IMR-90 (cell line): ENCODE data around the gene MPV17. TPM values are rescaled to one million over a fixed set of nuclear protein-coding genes. Genes with fewer than 3 reads are reported as not detected.
"Not testable (repeated sequence)": the region's sequence is repeated elsewhere in the genome, so short reads cannot be mapped to it uniquely, and the experiment has no call there.

Experiments used
- ATAC-seq: fragments of 200-7000 bp; cut with Tn5 transposase; 2 replicates; pipeline ENCODE4 v1.9.1; 2020; ENCODE audit warnings: low read depth, mild to moderate bottlenecking, moderate library complexity
- BruUV-seq: library from RNA; stranded (reverse); fragments of 400-500 nt; replicated peaks from 2 replicates; lab custom pipeline; 2021; lab: Mats Ljungman, UMichigan
- CTCF ChIA-PET: fragments of 300-600 bp; formaldehyde crosslinking; extraction: SDS; loops from one replicate; lab custom pipeline; 2021; ENCODE audit warnings: antibody characterized with exemption; lab: Yijun Ruan, JAX
- POLR2A ChIA-PET: fragments of 300-600 bp; sonication (Branson Sonifier 250); formaldehyde crosslinking; loops from one replicate; lab custom pipeline; 2022; ENCODE audit warnings: antibody characterized with exemption; ENCODE audit not compliant: unreplicated experiment; lab: Charles Lee
- DNase-seq: peaks from one replicate; pipeline ENCODE4 v3.0.0; 2013
- H2AFZ ChIP-seq: replicated peaks from 2 replicates; pipeline ENCODE3; 2013; ENCODE audit warnings: low read length, mild to moderate bottlenecking; ENCODE audit not compliant: poor library complexity
- H2AK5ac ChIP-seq: 2 replicates; pipeline ENCODE4 v1.6.1; 2013; ENCODE audit warnings: low read depth, low read length, inconsistent platforms
- H2AK9ac ChIP-seq: replicated peaks from 2 replicates; pipeline ENCODE3; 2013; ENCODE audit warnings: mild to moderate bottlenecking, low read depth, low read length, moderate library complexity; ENCODE audit not compliant: poor library complexity
- H2BK120ac ChIP-seq: 2 replicates; pipeline ENCODE4 v1.6.1; 2013; ENCODE audit warnings: low read depth, low read length, inconsistent platforms
- H2BK15ac ChIP-seq: 3 replicates; pipeline ENCODE4 v1.6.1; 2013; ENCODE audit warnings: low read depth, low read length, inconsistent platforms
- H2BK20ac ChIP-seq: 2 replicates; pipeline ENCODE4 v1.6.1; 2013; ENCODE audit warnings: low read depth, mild to moderate bottlenecking, inconsistent platforms, low read length, moderate library complexity
- H2BK5ac ChIP-seq: 2 replicates; pipeline ENCODE4 v1.6.1; 2013; ENCODE audit warnings: mild to moderate bottlenecking, low read depth, low read length, inconsistent platforms; ENCODE audit not compliant: poor library complexity, severe bottlenecking
- H3K14ac ChIP-seq: replicated peaks from 2 replicates; pipeline ENCODE4 v1.6.1; 2013; ENCODE audit warnings: low read depth, low read length, inconsistent platforms
- H3K18ac ChIP-seq: 2 replicates; pipeline ENCODE4 v1.6.1; 2013; ENCODE audit warnings: low read depth, low read length, control low read depth
- H3K23ac ChIP-seq: 2 replicates; pipeline ENCODE4 v1.6.1; 2013; ENCODE audit warnings: low read depth, low read length, inconsistent platforms
- H3K27ac ChIP-seq: 2 replicates; pipeline ENCODE4 v1.5.1; 2013; ENCODE audit warnings: mild to moderate bottlenecking, control low read depth, low read length; ENCODE audit not compliant: insufficient read depth
- H3K27me3 ChIP-seq: 2 replicates; pipeline ENCODE4 v1.6.1; 2013; ENCODE audit warnings: low read length; ENCODE audit not compliant: control insufficient read depth, insufficient read depth
- H3K36me3 ChIP-seq: 2 replicates; pipeline ENCODE4 v1.6.1; 2013; ENCODE audit warnings: low read length, mixed read lengths; ENCODE audit not compliant: control insufficient read depth, insufficient read depth
- H3K4ac ChIP-seq: 2 replicates; pipeline ENCODE4 v1.6.1; 2013; ENCODE audit warnings: low read depth, low read length, inconsistent platforms
- H3K4me1 ChIP-seq: 2 replicates; pipeline ENCODE4 v1.6.1; 2013; ENCODE audit warnings: low read length, mixed read lengths; ENCODE audit not compliant: control insufficient read depth, insufficient read depth
- H3K4me2 ChIP-seq: 2 replicates; pipeline ENCODE4 v1.6.1; 2013; ENCODE audit warnings: low read depth, mild to moderate bottlenecking, control low read depth, low read length, moderate library complexity
- H3K4me3 ChIP-seq: 2 replicates; pipeline ENCODE4 v1.5.1; 2013; ENCODE audit warnings: low read depth, mild to moderate bottlenecking, control low read depth, low read length, moderate library complexity; ENCODE audit not compliant: insufficient read depth
- H3K56ac ChIP-seq: 2 replicates; pipeline ENCODE4 v1.6.1; 2013; ENCODE audit warnings: low read length, inconsistent platforms; ENCODE audit not compliant: insufficient read depth; ENCODE audit errors: extremely low read depth
- H3K79me1 ChIP-seq, 2 experiments: 2 replicates each; pipeline ENCODE4 v1.6.1; 2013; ENCODE audit warnings: low read length in 2 of 2, inconsistent platforms in 1 of 2, low read depth in 1 of 2
- H3K9ac ChIP-seq: 2 replicates; pipeline ENCODE4 v1.6.1; 2013; ENCODE audit warnings: low read depth, low read length, control low read depth
- H3K9me1 ChIP-seq: 2 replicates; pipeline ENCODE4 v1.6.1; 2013; ENCODE audit warnings: low read length, inconsistent platforms; ENCODE audit not compliant: insufficient read depth
- H3K9me3 ChIP-seq: 2 replicates; pipeline ENCODE4 v1.6.1; 2013; ENCODE audit warnings: low read length; ENCODE audit not compliant: control insufficient read depth, insufficient read depth
- H4K20me1 ChIP-seq: 2 replicates; pipeline ENCODE4 v1.6.1; 2013; ENCODE audit warnings: low read length, inconsistent platforms; ENCODE audit not compliant: insufficient read depth
- H4K5ac ChIP-seq: 2 replicates; pipeline ENCODE4 v1.6.1; 2013; ENCODE audit warnings: mild to moderate bottlenecking, low read depth, low read length, control low read depth
- H4K8ac ChIP-seq, 2 experiments: 2 replicates each; pipeline ENCODE4 v1.6.1; 2013; ENCODE audit warnings: low read depth in 2 of 2, low read length in 2 of 2, control low read depth in 1 of 2, inconsistent platforms in 1 of 2
- H4K91ac ChIP-seq: 2 replicates; pipeline ENCODE4 v1.6.1; 2013; ENCODE audit warnings: low read depth, low read length, inconsistent platforms; ENCODE audit not compliant: insufficient read depth
- WGBS, 2 experiments: methylation state at CpG; one replicate each; pipeline versions ENCODE4 v1.1.5 to v1.1.7; 2013; ENCODE audit warnings: missing lambda C conversion rate in 2 of 2; ENCODE audit not compliant: insufficient read length in 1 of 2; ENCODE audit errors: extremely low coverage in 2 of 2; 5-methylcytosine and 5-hydroxymethylcytosine counted together
- dilution Hi-C: fragments of 300-500 bp; cut with HindIII; formaldehyde crosslinking; loops from one replicate; pipeline ENCODE4 v1.14.3; 2018; ENCODE audit warnings: low sequenced_read_pairs; ENCODE audit not compliant: unreplicated experiment
- in situ Hi-C: fragments of 300-500 bp; cut with MboI; formaldehyde crosslinking; loops from 3 replicates; pipeline ENCODE4 v1.14.3; 2019; ENCODE audit warnings: low sequenced_read_pairs, inconsistent platforms, mixed read lengths
- intact Hi-C: fragments of 100-400 bp; cut with micrococcal nuclease; formaldehyde crosslinking; loops from 2 replicates; pipeline ENCODE4 v1.10.0; 2022
- polyA plus RNA-seq, 3 experiments: library from polyadenylated mRNA; depleted of rRNA; stranded (reverse); fragments of >200 nt; gene quantifications; 2 replicates each; pipeline ENCODE4 v1.2.3, GENCODE V29; 2012; ENCODE audit warnings: low replicate concordance in 1 of 3
- total RNA-seq: library from RNA; depleted of rRNA; stranded (reverse); fragments of >200 nt; gene quantifications from 2 replicates; pipeline ENCODE4 v1.2.3, GENCODE V29; 2012

The MPV17 gene
- total and polyA plus RNA-seq, 2 of the 4 experiments (the other 2 are of a cell fraction) = 70.4 to 160 TPM

- H4K8ac ChIP-seq, H3K27me3 ChIP-seq, in situ Hi-C loops, H2BK15ac ChIP-seq, H2BK20ac ChIP-seq, BruUV-seq, H3K56ac ChIP-seq, H4K91ac ChIP-seq, H3K4me2 ChIP-seq, H3K36me3 ChIP-seq, H2AK5ac ChIP-seq, H3K4me1 ChIP-seq, H3K14ac ChIP-seq, H3K4me3 ChIP-seq, H3K4ac ChIP-seq, H2AFZ ChIP-seq, H3K27ac ChIP-seq, H2AK9ac ChIP-seq, dilution Hi-C loops, H3K23ac ChIP-seq, H3K18ac ChIP-seq, H2BK120ac ChIP-seq, ATAC-seq, H3K9ac ChIP-seq, DNase-seq, H3K9me3 ChIP-seq, H4K20me1 ChIP-seq, CTCF ChIA-PET, H4K5ac ChIP-seq, H2BK5ac ChIP-seq: not testable (repeated sequence)
- Histone ChIP-seq H3K79me1 (peaks cover 28 to 50% of the 10 kb centered on the region in 2 experiments), H3K9me1 (peaks cover 15% of the 10 kb centered on the region; the same call in 1 of the 2 replicates)
- 96% methylated on average over 11 of the region's 15 CpGs; no CpG with 5 or more reads in 1 of the 2 experiments for WGBS, 2 experiments
- POLR2A ChIA-PET = interaction anchor here (0.6 kb wide), 1 partner anchor 50 kb away, joined by 4 read pairs; the partner anchor contains the start of genes EIF2B4 and SNX17
- intact Hi-C loops = loop anchor here (5.0 kb wide), 1 partner anchor 37 kb away; the partner anchor contains the start of gene GTF3C2
Measured at GRCh38 chr2:27319839-27320238, 3.1 kb downstream of the MPV17 start.
